Activated naive CD4-positive, alpha-beta T cell treated with anti-CD3 and anti-CD28 coated beads for 36 hours (primary cell): Measurements from ENCODE around the gene SRPX. TPM values are rescaled to one million over a fixed set of nuclear protein-coding genes. Genes with fewer than 3 reads are reported as not detected.

Source experiments
- CTCF ChIA-PET: fragments of 350-600 bp; sonication (Branson Sonifier 250); formaldehyde crosslinking; loops from one replicate; lab custom pipeline; 2021; ENCODE audit warnings: antibody characterized with exemption; lab: Charles Lee
- DNase-seq: peaks from one replicate; pipeline ENCODE4 v3.0.0-alpha.2; 2020
- H3K27ac Mint-ChIP-seq: one replicate; pipeline ENCODE4 v1.8.0; 2021; ENCODE audit warnings: mild to moderate bottlenecking, mixed read lengths
- H3K27me3 Mint-ChIP-seq: one replicate; pipeline ENCODE4 v1.8.0; 2021; ENCODE audit warnings: low read depth, mixed read lengths
- H3K36me3 Mint-ChIP-seq: one replicate; pipeline ENCODE4 v1.8.0; 2021; ENCODE audit warnings: low read depth, mixed read lengths
- H3K4me1 Mint-ChIP-seq: one replicate; pipeline ENCODE4 v1.8.0; 2021; ENCODE audit warnings: low read depth, mixed read lengths
- H3K4me3 Mint-ChIP-seq: one replicate; pipeline ENCODE4 v1.8.0; 2021; ENCODE audit warnings: mild to moderate bottlenecking, moderate library complexity, mixed read lengths
- H3K9me3 Mint-ChIP-seq: one replicate; pipeline ENCODE4 v1.8.0; 2021; ENCODE audit warnings: mixed read lengths
- intact Hi-C: fragments of 100-400 bp; cut with micrococcal nuclease; formaldehyde crosslinking; loops from one replicate; pipeline ENCODE4 v1.15.1; 2023
- total RNA-seq, 2 experiments: library from RNA; stranded (reverse); gene quantifications; one replicate each; pipeline ENCODE4 v1.2.3, GENCODE V29; 2021

Gene SRPX
- total RNA-seq, 2 experiments from 2014 or later: not detected

GRCh38 chrX:38151441-38151840 lies 69.2 kb downstream of the SRPX start:
- intact Hi-C loops: no loop called here
- H3K27ac Mint-ChIP-seq: no peak overlapping the region
- CTCF ChIA-PET: no interaction called here
- no peak overlapping the region for H3K4me3 Mint-ChIP-seq
- H3K27me3 Mint-ChIP-seq: no peaks in the 10 kb centered on the region
- no peaks in the 10 kb centered on the region for H3K4me1 Mint-ChIP-seq
- H3K9me3 Mint-ChIP-seq: no peaks in the 10 kb centered on the region
- H3K36me3 Mint-ChIP-seq: no peaks in the 10 kb centered on the region
- DNase-seq: no peak

GRCh38 chrX:38150993-38151392 lies 69.7 kb downstream of the SRPX start:
- no peak overlapping the region for H3K4me3 Mint-ChIP-seq
- peaks cover 1% of the 10 kb centered on the region for H3K27me3 Mint-ChIP-seq
- no peak overlapping the region for H3K27ac Mint-ChIP-seq
- H3K4me1 Mint-ChIP-seq: no peaks in the 10 kb centered on the region
- intact Hi-C loops: no loop called here
- no peaks in the 10 kb centered on the region for H3K36me3 Mint-ChIP-seq
- no peak for DNase-seq
- CTCF ChIA-PET: no interaction called here
- no peaks in the 10 kb centered on the region for H3K9me3 Mint-ChIP-seq

DNA sequence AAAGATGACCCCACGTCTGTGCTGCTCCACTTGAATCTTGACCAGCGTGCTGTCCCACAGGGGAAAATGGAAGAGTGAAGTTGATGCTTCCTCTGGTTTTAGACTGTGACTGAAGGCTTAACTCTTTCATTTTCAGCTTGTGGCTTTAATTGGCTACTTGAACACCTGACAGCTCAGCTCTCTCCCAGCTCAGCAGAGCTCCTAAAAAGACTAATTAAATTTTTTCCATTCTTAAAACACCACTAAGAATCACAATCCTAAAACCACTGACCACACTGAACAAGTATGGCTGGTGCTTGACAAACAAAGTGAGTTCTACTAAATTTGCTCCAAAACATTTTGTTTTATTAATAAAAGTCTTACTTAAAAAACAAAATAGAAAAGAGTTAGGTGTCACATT lies 71.7 kb downstream of the SRPX start:
- DNase-seq: no peak
- H3K27me3 Mint-ChIP-seq: peaks cover 7% of the 10 kb centered on the region
- intact Hi-C loops: no loop called here
- H3K9me3 Mint-ChIP-seq: no peaks in the 10 kb centered on the region
- CTCF ChIA-PET: interaction anchor here (0.8 kb wide), 1 partner anchor 9 kb away, joined by 3 read pairs; no protein-coding TSS in a partner anchor
- H3K4me3 Mint-ChIP-seq: no peak overlapping the region
- H3K36me3 Mint-ChIP-seq: no peaks in the 10 kb centered on the region
- no peaks in the 10 kb centered on the region for H3K4me1 Mint-ChIP-seq
- no peak overlapping the region for H3K27ac Mint-ChIP-seq

DNA sequence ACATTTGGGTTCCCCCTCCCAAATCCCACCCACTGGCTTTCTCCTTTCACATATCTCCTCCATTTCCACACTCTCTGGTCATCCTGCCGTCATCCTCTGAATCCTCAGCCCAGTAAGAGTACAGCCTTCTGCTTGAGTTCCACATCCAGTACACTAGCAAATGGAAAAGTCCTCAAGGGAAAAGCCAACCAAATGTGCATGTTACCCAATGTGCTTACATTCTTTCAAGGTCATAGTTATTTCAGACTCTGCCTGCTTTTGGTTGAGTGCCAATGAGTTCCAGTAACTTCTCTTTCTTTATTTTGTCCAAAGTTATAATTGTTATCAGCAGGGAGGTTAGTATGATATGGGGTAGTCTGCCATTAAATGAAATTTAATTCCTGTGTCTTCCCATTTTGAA lies 78.1 kb downstream of the SRPX start:
- CTCF ChIA-PET: no interaction called here
- Mint-ChIP-seq H3K4me3 (no peak overlapping the region), H3K27me3 (peaks cover 7% of the 10 kb centered on the region), H3K27ac (no peak overlapping the region), H3K9me3 (no peaks in the 10 kb centered on the region), H3K36me3 (no peaks in the 10 kb centered on the region), H3K4me1 (no peaks in the 10 kb centered on the region)
- no peak for DNase-seq
- intact Hi-C loops: no loop called here

GRCh38 chrX:38138900-38139299 lies 81.8 kb downstream of the SRPX start:
- CTCF ChIA-PET: no interaction called here

DNA sequence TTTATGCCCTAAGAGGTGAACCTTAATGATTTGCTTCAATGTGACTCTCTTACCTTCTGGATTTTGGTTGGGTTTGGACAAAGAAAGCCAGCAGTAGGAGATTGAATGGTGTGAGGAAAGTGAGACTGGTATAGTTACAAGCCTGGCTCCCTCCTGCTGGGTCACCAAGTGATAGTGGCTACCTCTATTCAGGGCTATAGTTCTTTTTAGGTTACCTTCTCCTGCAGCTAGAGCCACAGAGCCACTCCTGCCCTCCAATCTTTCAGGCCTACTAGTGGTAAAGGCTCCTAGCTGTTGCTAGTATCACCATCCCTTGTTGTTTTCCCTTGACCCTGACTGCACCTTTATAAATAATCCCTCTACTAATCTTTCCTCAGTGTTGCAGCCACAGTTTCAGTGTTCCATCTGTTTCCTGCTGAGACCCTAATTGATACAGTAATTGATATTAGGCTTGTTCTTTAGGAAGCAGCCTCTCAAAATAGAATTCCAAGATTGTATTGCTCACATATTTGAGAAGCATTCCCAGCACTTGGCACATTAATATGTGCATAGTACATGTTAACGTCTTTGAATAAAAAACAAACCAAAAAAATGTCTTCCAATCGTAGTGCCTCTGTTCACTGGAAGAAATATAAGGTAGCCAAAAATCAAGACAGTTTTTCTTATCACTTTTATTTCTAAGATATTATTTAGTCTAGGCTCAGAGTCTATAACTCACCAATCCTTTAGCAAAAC lies 82.3 kb downstream of the SRPX start:
- CTCF ChIA-PET: no interaction called here
- H3K9me3 Mint-ChIP-seq: no peaks in the 10 kb centered on the region
- H3K36me3 Mint-ChIP-seq: no peaks in the 10 kb centered on the region

More at GRCh38 chrX:38138900-38139299, 81.8 kb downstream of the SRPX start:
- H3K9me3 Mint-ChIP-seq: no peaks in the 10 kb centered on the region
- H3K27ac Mint-ChIP-seq: no peak overlapping the region
- no peaks in the 10 kb centered on the region for H3K4me1 Mint-ChIP-seq
- H3K36me3 Mint-ChIP-seq: no peaks in the 10 kb centered on the region
- DNase-seq: no peak
- no peaks in the 10 kb centered on the region for H3K27me3 Mint-ChIP-seq
- intact Hi-C loops: no loop called here
- H3K4me3 Mint-ChIP-seq: no peak overlapping the region

DNA sequence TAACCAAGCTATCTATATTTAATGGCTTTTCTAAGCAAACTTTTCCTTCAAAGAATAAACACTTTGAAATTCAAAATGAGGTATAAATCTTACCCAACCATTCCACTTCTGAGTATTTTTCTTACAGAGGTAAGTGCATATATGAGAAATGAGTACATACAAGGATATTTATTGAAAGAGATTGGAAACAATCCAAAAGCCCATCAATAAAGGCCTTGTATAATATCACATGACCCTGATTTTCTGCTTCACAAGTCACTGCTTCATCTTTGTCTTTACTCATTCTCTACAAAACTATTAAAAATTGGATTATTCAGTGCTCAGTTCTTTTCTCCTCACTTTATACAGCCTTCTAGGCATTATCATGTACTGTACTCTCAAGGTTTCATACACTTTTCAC lies 91.3 kb downstream of the SRPX start:
- CTCF ChIA-PET: no interaction called here
- Mint-ChIP-seq H3K27ac (no peak overlapping the region), H3K9me3 (no peaks in the 10 kb centered on the region), H3K4me3 (no peak overlapping the region), H3K36me3 (no peaks in the 10 kb centered on the region), H3K27me3 (no peaks in the 10 kb centered on the region), H3K4me1 (no peaks in the 10 kb centered on the region)
- no peak for DNase-seq
- intact Hi-C loops: no loop called here

More for the DNA sequence above, 82.3 kb downstream of the SRPX start:
- intact Hi-C loops: no loop called here
- Mint-ChIP-seq H3K4me1 (no peaks in the 10 kb centered on the region), H3K4me3 (no peak overlapping the region), H3K27ac (no peak overlapping the region), H3K27me3 (no peaks in the 10 kb centered on the region)
- no peak for DNase-seq

DNA sequence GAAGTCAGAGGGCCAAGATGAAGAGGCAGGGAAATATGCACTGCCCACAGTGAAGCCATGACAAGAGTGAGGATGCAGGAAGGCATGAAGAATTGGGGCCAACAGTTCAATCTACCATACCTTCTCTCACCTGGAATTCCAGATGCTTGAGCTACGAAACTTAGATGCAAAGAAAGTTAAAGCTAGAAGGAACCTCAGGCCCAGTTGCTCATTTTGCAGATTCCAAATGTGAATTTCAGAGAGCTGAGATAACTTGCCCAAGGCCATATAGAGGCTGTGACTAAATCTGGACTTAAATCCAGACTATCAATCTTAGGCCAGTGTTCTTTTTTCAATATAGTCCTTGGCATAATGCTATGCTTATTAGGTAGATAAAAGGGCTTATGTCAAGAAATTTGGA lies 92.7 kb downstream of the SRPX start:
- H3K4me3 Mint-ChIP-seq: no peak overlapping the region
- H3K4me1 Mint-ChIP-seq: no peaks in the 10 kb centered on the region
- DNase-seq: no peak
- no peaks in the 10 kb centered on the region for H3K27me3 Mint-ChIP-seq
- intact Hi-C loops: no loop called here
- no peaks in the 10 kb centered on the region for H3K9me3 Mint-ChIP-seq
- no peak overlapping the region for H3K27ac Mint-ChIP-seq
- no peaks in the 10 kb centered on the region for H3K36me3 Mint-ChIP-seq
- CTCF ChIA-PET: no interaction called here

- H3K9me3 Mint-ChIP-seq: no peaks in the 10 kb centered on the region
- no peaks in the 10 kb centered on the region for H3K36me3 Mint-ChIP-seq
- H3K27ac Mint-ChIP-seq: no peak overlapping the region
- H3K4me3 Mint-ChIP-seq: no peak overlapping the region
- intact Hi-C loops: no loop called here
- H3K27me3 Mint-ChIP-seq: no peaks in the 10 kb centered on the region
- CTCF ChIA-PET: no interaction called here
- no peaks in the 10 kb centered on the region for H3K4me1 Mint-ChIP-seq
- no peak for DNase-seq
These were observed 94.5 kb downstream of the SRPX start for GRCh38 chrX:38126179-38126578.

- intact Hi-C loops: no loop called here
- Mint-ChIP-seq H3K27me3 (no peaks in the 10 kb centered on the region), H3K4me3 (no peak overlapping the region), H3K36me3 (no peaks in the 10 kb centered on the region), H3K9me3 (no peaks in the 10 kb centered on the region), H3K27ac (no peak overlapping the region), H3K4me1 (no peaks in the 10 kb centered on the region)
- CTCF ChIA-PET: no interaction called here
- DNase-seq: no peak
These were observed 96.7 kb downstream of the SRPX start for GRCh38 chrX:38124000-38124399.

DNA sequence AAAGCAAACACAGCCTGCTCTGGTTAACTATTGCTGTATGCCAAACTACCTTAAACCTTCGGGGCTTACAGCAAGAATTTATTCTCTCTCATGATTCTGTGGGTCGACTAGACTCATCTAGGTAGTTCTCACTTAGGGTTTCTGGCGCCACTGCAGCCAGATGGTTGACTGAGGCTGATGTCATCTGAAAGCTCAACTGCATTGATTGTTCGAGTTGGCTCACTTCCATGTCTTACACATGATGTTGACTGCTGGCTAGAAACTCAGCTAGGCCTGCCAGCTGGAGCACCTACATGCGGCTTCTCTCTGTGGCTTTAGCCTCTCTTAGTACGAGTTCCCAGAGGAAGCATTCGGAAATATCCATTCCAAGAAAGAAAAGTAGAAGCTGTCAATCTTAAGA lies 103.2 kb downstream of the SRPX start:
- no peaks in the 10 kb centered on the region for H3K4me1 Mint-ChIP-seq
- H3K27me3 Mint-ChIP-seq: no peaks in the 10 kb centered on the region
- DNase-seq: no peak
- H3K4me3 Mint-ChIP-seq: no peak overlapping the region
- intact Hi-C loops: no loop called here
- H3K36me3 Mint-ChIP-seq: no peaks in the 10 kb centered on the region
- CTCF ChIA-PET: no interaction called here
- no peaks in the 10 kb centered on the region for H3K9me3 Mint-ChIP-seq
- no peak overlapping the region for H3K27ac Mint-ChIP-seq

DNA sequence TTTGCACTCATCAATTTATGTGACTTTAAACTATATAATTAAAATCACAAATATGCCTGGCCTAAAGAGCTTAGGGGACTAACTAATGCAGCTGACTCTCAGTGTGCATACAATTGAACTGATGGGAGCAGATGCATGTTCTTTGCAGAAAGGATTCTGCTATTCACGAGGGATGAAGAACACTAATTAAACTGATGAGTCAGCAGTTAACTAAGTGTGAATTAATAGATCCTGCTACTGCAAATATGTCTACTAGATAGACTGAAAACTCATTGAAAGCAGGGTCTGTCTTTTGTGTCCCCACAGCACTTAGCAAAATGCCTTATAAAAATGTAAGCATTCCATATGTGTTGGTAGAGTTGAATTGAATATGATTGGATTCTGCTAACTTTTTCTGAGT lies 104.0 kb downstream of the SRPX start:
- Mint-ChIP-seq H3K27ac (no peak overlapping the region), H3K9me3 (no peaks in the 10 kb centered on the region), H3K36me3 (no peaks in the 10 kb centered on the region), H3K4me3 (no peak overlapping the region), H3K4me1 (no peaks in the 10 kb centered on the region), H3K27me3 (no peaks in the 10 kb centered on the region)
- DNase-seq: no peak
- intact Hi-C loops: no loop called here
- CTCF ChIA-PET: no interaction called here

GRCh38 chrX:38112566-38112965 lies 108.1 kb downstream of the SRPX start:
- H3K27ac Mint-ChIP-seq: no peak overlapping the region
- DNase-seq: no peak
- H3K9me3 Mint-ChIP-seq: no peaks in the 10 kb centered on the region
- intact Hi-C loops: no loop called here
- H3K4me1 Mint-ChIP-seq: no peaks in the 10 kb centered on the region
- no peaks in the 10 kb centered on the region for H3K27me3 Mint-ChIP-seq
- CTCF ChIA-PET: no interaction called here
- no peaks in the 10 kb centered on the region for H3K36me3 Mint-ChIP-seq
- H3K4me3 Mint-ChIP-seq: no peak overlapping the region
